ENCODE measurements around the gene MORN3. TPM values are rescaled to one million over a fixed set of nuclear protein-coding genes. Genes with fewer than 3 reads are reported as not detected.
A peak's percentile ranks its signal among the peaks of the same experiment; 100 is the strongest.
"Not testable (repeated sequence)": the region's sequence is repeated elsewhere in the genome, so short reads cannot be mapped to it uniquely, and the experiment has no call there.

Gene MORN3
- total RNA-seq, 2 donors from 2014 or later: 1.4 to 1.6 TPM

GRCh38 chr12:121701667-121702277 is 32.3 kb upstream of the MORN3 start:
- Histone ChIP-seq H3K9me3 (ENCODE audit: control insufficient read depth, low read length) (peaks cover 8% of the 10 kb centered on the region), H3K4me3 (ENCODE audit: low read length) (no peak overlapping the region), H3K36me3 (ENCODE audit: control insufficient read depth, insufficient read depth, low read length) (no peaks in the 10 kb centered on the region), H3K27ac (ENCODE audit: low read depth, low read length) (no peak overlapping the region), H3K4me1 (ENCODE audit: control insufficient read depth, insufficient read depth, low read length) (no peaks in the 10 kb centered on the region), H3K27me3 (ENCODE audit: control insufficient read depth, insufficient read depth, low read length, poor library complexity, severe bottlenecking) (no peaks in the 10 kb centered on the region), H3K9ac (ENCODE audit: extremely low read depth, low read length, poor library complexity, severe bottlenecking) (no peak overlapping the region)
- Mint-ChIP-seq H3K4me1 (no peaks in the 10 kb centered on the region), H3K27me3 (ENCODE audit: insufficient read depth) (peaks cover 17% of the 10 kb centered on the region), H3K4me3 (no peak overlapping the region), H3K9me3 (no peaks in the 10 kb centered on the region), H3K27ac (no peak overlapping the region), H3K36me3 (ENCODE audit: low read depth) (no peaks in the 10 kb centered on the region)
- WGBS, 2 experiments (ENCODE audit: insufficient coverage in 1 of 2, insufficient read length in 1 of 2): 80 to 93% methylated on average over 3 of the region's 3 CpGs
- no peak for DNase-seq
- no peak for TF ChIP-seq CTCF (conservative IDR thresholded peaks at IDR 0.05)

- not testable (repeated sequence) for H3K4me1 Mint-ChIP-seq; H3K36me3 Mint-ChIP-seq (ENCODE audit: low read depth); H3K4me3 ChIP-seq (ENCODE audit: low read length); H3K9me3 ChIP-seq (ENCODE audit: control insufficient read depth, low read length); H3K4me1 ChIP-seq (ENCODE audit: control insufficient read depth, insufficient read depth, low read length); H3K9ac ChIP-seq (ENCODE audit: extremely low read depth, low read length, poor library complexity, severe bottlenecking); H3K27me3 ChIP-seq (ENCODE audit: control insufficient read depth, insufficient read depth, low read length, poor library complexity, severe bottlenecking); H3K9me3 Mint-ChIP-seq; H3K36me3 ChIP-seq (ENCODE audit: control insufficient read depth, insufficient read depth, low read length); H3K27ac ChIP-seq (ENCODE audit: low read depth, low read length); H3K4me3 Mint-ChIP-seq; H3K27me3 Mint-ChIP-seq (ENCODE audit: insufficient read depth); H3K27ac Mint-ChIP-seq; DNase-seq
- WGBS, 2 experiments (ENCODE audit: insufficient coverage in 1 of 2, insufficient read length in 1 of 2): 91 to 96% methylated on average over 4 to 6 of the region's 6 CpGs
Measured at GRCh38 chr12:121697861-121698260, 28.4 kb upstream of the MORN3 start.

- Histone ChIP-seq H3K4me3 (ENCODE audit: low read length) (no peak overlapping the region), H3K9ac (ENCODE audit: extremely low read depth, low read length, poor library complexity, severe bottlenecking) (no peak overlapping the region), H3K27ac (ENCODE audit: low read depth, low read length) (no peak overlapping the region), H3K36me3 (ENCODE audit: control insufficient read depth, insufficient read depth, low read length) (no peaks in the 10 kb centered on the region), H3K9me3 (ENCODE audit: control insufficient read depth, low read length) (no peaks in the 10 kb centered on the region), H3K4me1 (ENCODE audit: control insufficient read depth, insufficient read depth, low read length) (no peaks in the 10 kb centered on the region), H3K27me3 (ENCODE audit: control insufficient read depth, insufficient read depth, low read length, poor library complexity, severe bottlenecking) (no peaks in the 10 kb centered on the region)
- peak; percentile 42 for DNase-seq
- no peaks in the 10 kb centered on the region for H3K4me1 Mint-ChIP-seq
- 58 to 61% methylated on average over 9 of the region's 9 CpGs for WGBS, 2 experiments (ENCODE audit: insufficient coverage in 1 of 2, insufficient read length in 1 of 2)
- peak; percentile 80 for TF ChIP-seq CTCF (conservative IDR thresholded peaks at IDR 0.05)
- H3K36me3 Mint-ChIP-seq (ENCODE audit: low read depth): no peaks in the 10 kb centered on the region
- H3K27me3 Mint-ChIP-seq (ENCODE audit: insufficient read depth): peaks cover 9% of the 10 kb centered on the region
- no peaks in the 10 kb centered on the region for H3K9me3 Mint-ChIP-seq
- no peak overlapping the region for H3K27ac Mint-ChIP-seq
- H3K4me3 Mint-ChIP-seq: no peak overlapping the region
Measured at GRCh38 chr12:121697093-121697698, 27.7 kb upstream of the MORN3 start.
